Activated naive CD8-positive, alpha-beta T cell treated with anti-CD3 and anti-CD28 coated beads, Interleukin-2, amount 10 ng/mL, durations not matched to agents 7 days and 5 days (primary cell): Measurements from ENCODE around the gene EPHB6. TPM values are rescaled to one million over a fixed set of nuclear protein-coding genes. Genes with fewer than 3 reads are reported as not detected.

Source experiments
- ATAC-seq: fragments of 150-1000 bp; cut with Tn5 transposase; one replicate; pipeline ENCODE4 v1.10.0; 2021; ENCODE audit warnings: low read depth, moderate library complexity
- POLR2A ChIA-PET: fragments of 350-600 bp; sonication (Branson Sonifier 250); formaldehyde crosslinking; loops from one replicate; lab custom pipeline; 2021; ENCODE audit warnings: antibody characterized with exemption; lab: Charles Lee
- DNase-seq: peaks from one replicate; pipeline ENCODE4 v3.0.0; 2021
- H3K27ac Mint-ChIP-seq: one replicate; pipeline ENCODE4 v1.8.0; 2022; ENCODE audit warnings: mild to moderate bottlenecking, mixed read lengths
- H3K27me3 Mint-ChIP-seq: one replicate; pipeline ENCODE4 v1.8.0; 2022; ENCODE audit warnings: mild to moderate bottlenecking, moderate library complexity, mixed read lengths
- H3K36me3 Mint-ChIP-seq: one replicate; pipeline ENCODE4 v1.8.0; 2021; ENCODE audit warnings: mild to moderate bottlenecking, mixed read lengths
- H3K4me1 Mint-ChIP-seq: one replicate; pipeline ENCODE4 v1.8.0; 2021; ENCODE audit warnings: mixed read lengths
- H3K4me3 Mint-ChIP-seq: one replicate; pipeline ENCODE4 v1.8.0; 2022; ENCODE audit warnings: mild to moderate bottlenecking, moderate library complexity, mixed read lengths
- H3K9me3 Mint-ChIP-seq: one replicate; pipeline ENCODE4 v1.8.0; 2021; ENCODE audit warnings: mixed read lengths
- total RNA-seq, 2 experiments: library from RNA; stranded (reverse); gene quantifications; one replicate each; pipeline ENCODE4 v1.2.3, GENCODE V29; 2021

The EPHB6 gene
- total RNA-seq, 2 experiments from 2014 or later, result 20.1 to 25.2 TPM

GRCh38 chr7:142870566-142871259 lies 15.8 kb downstream of the EPHB6 start:
- Mint-ChIP-seq H3K27me3 (no peaks in the 10 kb centered on the region), H3K27ac (no peak overlapping the region), H3K4me1 (peaks cover 3% of the 10 kb centered on the region), H3K4me3 (no peak overlapping the region), H3K36me3 (no peaks in the 10 kb centered on the region), H3K9me3 (no peaks in the 10 kb centered on the region)
- DNase-seq (no peak), ATAC-seq (no peak)
- POLR2A ChIA-PET, result no interaction called here

DNA sequence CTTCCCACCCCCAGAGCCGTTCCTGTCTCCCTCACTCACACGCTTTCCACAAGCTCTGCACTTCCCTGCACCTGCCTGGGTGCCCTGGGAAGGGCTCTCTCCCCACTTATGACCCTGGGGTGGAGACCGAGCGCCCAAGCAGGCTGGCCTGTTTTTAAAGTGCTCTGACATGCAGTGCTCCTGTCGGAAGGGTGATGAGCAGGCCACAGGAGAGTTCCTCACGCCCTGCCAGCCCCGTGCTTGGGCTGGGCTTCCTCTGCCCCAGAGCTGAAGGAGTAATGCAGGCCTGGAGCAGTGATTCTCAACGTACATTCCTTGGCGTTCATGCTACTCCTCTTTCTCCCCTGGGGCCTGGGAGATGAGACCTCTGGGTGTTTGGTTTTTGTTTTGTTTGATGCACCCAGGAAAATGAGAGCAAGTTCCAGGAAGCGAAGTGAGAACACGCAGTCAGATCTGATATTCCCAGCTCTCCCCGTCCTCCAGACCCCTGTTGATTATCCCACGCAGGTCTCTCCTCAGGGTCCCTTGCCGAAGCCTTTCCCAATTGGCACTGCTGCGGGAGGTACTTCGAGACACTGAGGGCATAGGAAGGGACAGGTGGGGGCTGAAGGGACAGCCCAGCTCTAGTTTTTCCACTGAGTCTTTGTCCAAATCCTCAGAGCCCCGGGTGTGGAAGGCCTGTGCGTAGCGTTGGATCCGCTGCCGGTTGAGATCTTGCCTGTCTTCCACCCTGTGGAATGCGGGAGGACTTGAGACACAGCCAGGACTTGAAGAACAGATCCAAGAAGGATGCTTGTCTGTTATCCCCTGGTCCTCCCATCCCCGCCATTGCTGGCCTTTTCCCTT lies 16.6 kb downstream of the EPHB6 start:
- no peaks in the 10 kb centered on the region for H3K36me3 Mint-ChIP-seq
- H3K27me3 Mint-ChIP-seq, result no peaks in the 10 kb centered on the region
- DNase-seq (no peak), ATAC-seq (no peak)
- H3K27ac Mint-ChIP-seq, result no peak overlapping the region
- H3K9me3 Mint-ChIP-seq, result no peaks in the 10 kb centered on the region
- POLR2A ChIA-PET, result no interaction called here
- no peak overlapping the region for H3K4me3 Mint-ChIP-seq
- H3K4me1 Mint-ChIP-seq, result peaks cover 2% of the 10 kb centered on the region

GRCh38 chr7:142872106-142872675 lies 17.3 kb downstream of the EPHB6 start:
- Mint-ChIP-seq H3K4me1 (peaks cover 2% of the 10 kb centered on the region), H3K36me3 (no peaks in the 10 kb centered on the region), H3K4me3 (no peak overlapping the region), H3K27me3 (no peaks in the 10 kb centered on the region), H3K9me3 (no peaks in the 10 kb centered on the region), H3K27ac (no peak overlapping the region)
- POLR2A ChIA-PET, result no interaction called here
- ATAC-seq (no peak), DNase-seq (no peak)

- H3K27ac Mint-ChIP-seq, result no peak overlapping the region
Observed at GRCh38 chr7:142873281-142873784, 18.5 kb downstream of the EPHB6 start.

GRCh38 chr7:142873871-142874270 lies 19.0 kb downstream of the EPHB6 start:
- POLR2A ChIA-PET, result no interaction called here
- DNase-seq, result no peak
- Mint-ChIP-seq H3K9me3 (no peaks in the 10 kb centered on the region), H3K36me3 (no peaks in the 10 kb centered on the region), H3K27ac (no peak overlapping the region), H3K4me3 (no peak overlapping the region), H3K4me1 (peaks cover 2% of the 10 kb centered on the region), H3K27me3 (peaks cover 3% of the 10 kb centered on the region)
- ATAC-seq, result no peak

More at GRCh38 chr7:142873281-142873784, 18.5 kb downstream of the EPHB6 start:
- H3K9me3 Mint-ChIP-seq, result no peaks in the 10 kb centered on the region
- no peaks in the 10 kb centered on the region for H3K27me3 Mint-ChIP-seq
- no peak overlapping the region for H3K4me3 Mint-ChIP-seq
- H3K4me1 Mint-ChIP-seq, result peaks cover 2% of the 10 kb centered on the region
- no peaks in the 10 kb centered on the region for H3K36me3 Mint-ChIP-seq
- POLR2A ChIA-PET, result interaction anchor here (0.7 kb wide), 1 partner anchor 266 kb away, joined by 3 read pairs; no protein-coding TSS in a partner anchor
- ATAC-seq (peak; percentile 64), DNase-seq (no peak)

DNA sequence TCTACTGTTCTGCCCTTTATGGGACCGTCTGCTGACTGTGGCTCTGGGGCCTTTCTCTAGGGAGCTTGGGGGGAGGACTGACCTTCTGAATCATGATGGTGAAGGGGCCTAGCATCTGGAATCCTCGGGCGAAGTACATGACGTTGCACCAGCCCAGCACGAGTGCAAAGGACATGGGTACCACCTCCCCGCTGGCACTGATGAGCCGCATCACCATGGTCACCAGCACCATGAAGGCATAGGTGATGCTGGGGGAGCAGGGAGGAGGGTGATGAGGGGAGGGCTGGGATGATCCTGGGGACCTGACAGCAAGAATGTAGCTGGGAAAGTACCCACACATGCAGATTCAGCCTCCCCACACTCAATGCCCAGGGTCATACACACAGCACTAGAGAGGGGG lies 19.5 kb downstream of the EPHB6 start:
- POLR2A ChIA-PET, result no interaction called here

DNA sequence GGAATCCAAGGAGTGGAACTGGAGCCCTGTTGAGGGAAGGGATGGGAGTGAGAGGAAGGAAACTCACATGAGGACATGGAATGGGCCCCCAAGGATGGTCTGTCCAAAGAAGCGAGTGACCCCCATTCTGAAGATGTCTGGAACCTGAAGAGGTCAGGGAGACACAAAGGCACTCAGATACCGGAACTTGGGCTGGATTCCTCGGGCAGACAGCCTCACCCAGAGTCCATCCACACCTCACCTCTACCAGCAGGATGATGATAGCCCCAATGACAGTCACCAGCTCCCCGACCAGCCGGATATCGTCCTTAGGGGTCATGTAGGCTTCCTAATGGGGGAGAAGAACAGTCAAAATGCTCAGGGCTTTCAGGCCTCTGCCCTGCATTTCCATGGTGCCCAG lies 20.0 kb downstream of the EPHB6 start:
- DNase-seq (no peak), ATAC-seq (no peak)
- H3K27me3 Mint-ChIP-seq, result peaks cover 9% of the 10 kb centered on the region
- H3K27ac Mint-ChIP-seq, result no peak overlapping the region
- POLR2A ChIA-PET, result no interaction called here
- H3K36me3 Mint-ChIP-seq, result no peaks in the 10 kb centered on the region
- H3K4me1 Mint-ChIP-seq, result peaks cover 2% of the 10 kb centered on the region
- no peak overlapping the region for H3K4me3 Mint-ChIP-seq
- H3K9me3 Mint-ChIP-seq, result no peaks in the 10 kb centered on the region

More for the DNA sequence above, 19.5 kb downstream of the EPHB6 start:
- Mint-ChIP-seq H3K4me3 (no peak overlapping the region), H3K36me3 (no peaks in the 10 kb centered on the region), H3K9me3 (no peaks in the 10 kb centered on the region), H3K4me1 (peaks cover 2% of the 10 kb centered on the region), H3K27ac (no peak overlapping the region), H3K27me3 (peaks cover 6% of the 10 kb centered on the region)
- DNase-seq (no peak), ATAC-seq (no peak)

GRCh38 chr7:142875456-142875855 lies 20.6 kb downstream of the EPHB6 start:
- Mint-ChIP-seq H3K27ac (no peak overlapping the region), H3K4me1 (peaks cover 2% of the 10 kb centered on the region), H3K27me3 (peaks cover 9% of the 10 kb centered on the region), H3K36me3 (no peaks in the 10 kb centered on the region), H3K4me3 (no peak overlapping the region), H3K9me3 (no peaks in the 10 kb centered on the region)
- POLR2A ChIA-PET, result no interaction called here
- ATAC-seq (no peak), DNase-seq (no peak)

GRCh38 chr7:142876236-142876960 lies 21.5 kb downstream of the EPHB6 start:
- Mint-ChIP-seq H3K9me3 (no peaks in the 10 kb centered on the region), H3K4me1 (peaks cover 4% of the 10 kb centered on the region), H3K36me3 (no peaks in the 10 kb centered on the region), H3K27ac (no peak overlapping the region), H3K4me3 (no peak overlapping the region), H3K27me3 (peaks cover 9% of the 10 kb centered on the region)
- DNase-seq, result no peak
- ATAC-seq, result no peak
- POLR2A ChIA-PET, result no interaction called here

GRCh38 chr7:142876991-142877910 lies 22.4 kb downstream of the EPHB6 start:
- ATAC-seq, result no peak

GRCh38 chr7:142878315-142878714 lies 23.4 kb downstream of the EPHB6 start:
- POLR2A ChIA-PET, result no interaction called here
- DNase-seq, result no peak

More at GRCh38 chr7:142876991-142877910, 22.4 kb downstream of the EPHB6 start:
- peaks cover 4% of the 10 kb centered on the region for H3K4me1 Mint-ChIP-seq
- no peak overlapping the region for H3K4me3 Mint-ChIP-seq
- no peak overlapping the region for H3K27ac Mint-ChIP-seq
- POLR2A ChIA-PET, result no interaction called here
- no peaks in the 10 kb centered on the region for H3K9me3 Mint-ChIP-seq
- DNase-seq, result no peak
- H3K36me3 Mint-ChIP-seq, result no peaks in the 10 kb centered on the region
- H3K27me3 Mint-ChIP-seq, result peaks cover 9% of the 10 kb centered on the region

DNA sequence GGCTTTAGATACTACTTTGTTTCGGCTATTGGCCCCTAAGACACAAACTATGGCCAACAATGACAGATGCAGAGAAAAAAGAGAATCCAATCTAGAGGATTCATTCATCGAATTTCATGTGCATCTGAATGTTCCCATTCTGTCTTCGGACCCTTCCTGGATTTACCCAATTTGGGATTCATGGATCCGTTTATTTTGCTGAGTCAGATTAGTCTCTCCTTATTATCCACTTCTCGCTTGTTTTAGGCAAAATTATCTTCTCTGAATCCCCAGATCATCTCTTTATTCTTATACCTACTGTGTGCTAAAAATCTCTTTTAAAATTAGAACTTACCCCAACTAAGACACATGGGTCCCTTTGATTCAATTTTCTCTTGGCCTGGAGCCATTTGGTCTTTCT lies 24.2 kb downstream of the EPHB6 start:
- no peaks in the 10 kb centered on the region for H3K9me3 Mint-ChIP-seq
- H3K36me3 Mint-ChIP-seq, result no peaks in the 10 kb centered on the region
- ATAC-seq, result no peak
- peaks cover 3% of the 10 kb centered on the region for H3K4me1 Mint-ChIP-seq
- peaks cover 9% of the 10 kb centered on the region for H3K27me3 Mint-ChIP-seq
- H3K4me3 Mint-ChIP-seq, result no peak overlapping the region
- no peak overlapping the region for H3K27ac Mint-ChIP-seq
- DNase-seq, result no peak
- POLR2A ChIA-PET, result no interaction called here

More at GRCh38 chr7:142878315-142878714, 23.4 kb downstream of the EPHB6 start:
- Mint-ChIP-seq H3K27me3 (peaks cover 9% of the 10 kb centered on the region), H3K9me3 (no peaks in the 10 kb centered on the region), H3K36me3 (no peaks in the 10 kb centered on the region), H3K4me1 (peaks cover 3% of the 10 kb centered on the region), H3K27ac (no peak overlapping the region), H3K4me3 (no peak overlapping the region)
- no peak for ATAC-seq
